ENCODE results near the gene FOXN4.

DNA sequence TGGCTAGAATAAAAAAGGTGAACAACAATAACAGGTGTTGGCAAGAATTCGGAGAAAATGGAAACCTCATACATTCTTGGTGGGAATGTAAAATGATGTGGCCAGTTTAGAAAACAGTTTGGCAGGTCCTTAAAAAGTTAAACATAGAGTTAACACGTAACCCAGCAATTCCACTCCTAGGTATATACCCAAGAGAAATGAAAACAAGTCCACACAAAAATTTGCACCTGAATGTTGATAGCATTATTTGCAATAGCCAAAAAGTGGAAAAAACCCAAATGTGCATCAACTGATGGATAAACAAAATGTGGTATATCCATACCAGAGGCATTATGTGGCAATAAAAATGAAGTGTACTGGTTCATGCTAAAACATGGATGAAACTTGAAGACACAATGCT, 36.3 kb upstream of the FOXN4 start:
- TF ChIP-seq POLR2A (IDR thresholded peaks at IDR 0.05; ENCODE audit: extremely low read depth, insufficient read length) (no peak), MYC (IDR thresholded peaks at IDR 0.05; ENCODE audit: low read depth, low read length) (no peak)
- TF ChIP-seq, protein P1, sequence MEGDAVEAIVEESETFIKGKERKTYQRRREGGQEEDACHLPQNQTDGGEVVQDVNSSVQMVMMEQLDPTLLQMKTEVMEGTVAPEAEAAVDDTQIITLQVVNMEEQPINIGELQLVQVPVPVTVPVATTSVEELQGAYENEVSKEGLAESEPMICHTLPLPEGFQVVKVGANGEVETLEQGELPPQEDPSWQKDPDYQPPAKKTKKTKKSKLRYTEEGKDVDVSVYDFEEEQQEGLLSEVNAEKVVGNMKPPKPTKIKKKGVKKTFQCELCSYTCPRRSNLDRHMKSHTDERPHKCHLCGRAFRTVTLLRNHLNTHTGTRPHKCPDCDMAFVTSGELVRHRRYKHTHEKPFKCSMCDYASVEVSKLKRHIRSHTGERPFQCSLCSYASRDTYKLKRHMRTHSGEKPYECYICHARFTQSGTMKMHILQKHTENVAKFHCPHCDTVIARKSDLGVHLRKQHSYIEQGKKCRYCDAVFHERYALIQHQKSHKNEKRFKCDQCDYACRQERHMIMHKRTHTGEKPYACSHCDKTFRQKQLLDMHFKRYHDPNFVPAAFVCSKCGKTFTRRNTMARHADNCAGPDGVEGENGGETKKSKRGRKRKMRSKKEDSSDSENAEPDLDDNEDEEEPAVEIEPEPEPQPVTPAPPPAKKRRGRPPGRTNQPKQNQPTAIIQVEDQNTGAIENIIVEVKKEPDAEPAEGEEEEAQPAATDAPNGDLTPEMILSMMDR (IDR thresholded peaks at IDR 0.05; ENCODE audit: low read depth, low read length) = no peak

Measured in NB4 (cell line).